Measurements from ENCODE around the gene PTGES3L. TPM values are rescaled to one million over a fixed set of nuclear protein-coding genes. Genes with fewer than 3 reads are reported as not detected.

PTGES3L gene
- polyA plus RNA-seq, 1 donor (not counting 4 experiments of a cell fraction or from before 2014, with no cell fraction given) = 0.37 TPM

GRCh38 chr17:43014020-43014648 lies 34.3 kb upstream of the PTGES3L start:
- H4K20me1 ChIP-seq (ENCODE audit: control insufficient read depth, extremely low read depth, insufficient read depth, low read length) = no peaks in the 10 kb centered on the region
- H3K4me3 ChIP-seq (ENCODE audit: control insufficient read depth in 2 of 3, extremely low read depth in 1 of 3, insufficient read depth in 2 of 3, low read depth in 1 of 3, low read length in 3 of 3) = no peak overlapping the region
- DNase-seq (ENCODE audit: low read depth, low spot score) = no peak
- H3K4me1 ChIP-seq (ENCODE audit: control insufficient read depth, extremely low read depth, insufficient read depth, low read length) = no peaks in the 10 kb centered on the region
- peaks cover 4% of the 10 kb centered on the region for H3K79me2 ChIP-seq (ENCODE audit: control insufficient read depth, insufficient read depth, low read length)
- H3K36me3 ChIP-seq (ENCODE audit: control insufficient read depth in 2 of 2, extremely low read depth in 1 of 2, insufficient read depth in 2 of 2, low read length in 2 of 2) = peaks cover 19 to 30% of the 10 kb centered on the region in 2 experiments
- no peak overlapping the region for H3K9ac ChIP-seq (ENCODE audit: control insufficient read depth, extremely low read depth, insufficient read depth, low read length)
- no peak overlapping the region for H2AFZ ChIP-seq (ENCODE audit: control insufficient read depth, low read length)
- H3K9me3 ChIP-seq (ENCODE audit: control insufficient read depth, low read depth, low read length) = no peaks in the 10 kb centered on the region
- no peak for FAIRE-seq
- H3K27ac ChIP-seq (ENCODE audit: control insufficient read depth, insufficient read depth, low read length) = no peak overlapping the region
- H3K27me3 ChIP-seq (ENCODE audit: control insufficient read depth, extremely low read depth, insufficient read depth, low read length) = no peaks in the 10 kb centered on the region
- dilution Hi-C loops (cut with MboI; ENCODE audit: extremely low pct_ligation_motif_present, low sequenced_read_pairs) = no loop called here
- H3K4me2 ChIP-seq (ENCODE audit: control insufficient read depth, extremely low read depth, insufficient read depth, low read depth, low read length) = no peak overlapping the region
- H3K9me1 ChIP-seq (ENCODE audit: control insufficient read depth, extremely low read depth, insufficient read depth, low read length) = no peaks in the 10 kb centered on the region
- TF ChIP-seq EZH2 (IDR thresholded peaks at IDR 0.05; ENCODE audit: low read length) (no peak), CTCF (optimal IDR thresholded peaks at IDR 0.05 in 1 of 3, IDR thresholded peaks at IDR 0.05 in 1 of 3, conservative IDR thresholded peaks at IDR 0.05 in 1 of 3; ENCODE audit: extremely low read depth in 1 of 3, insufficient read depth in 2 of 3, low read length in 3 of 3) (no peak)

GRCh38 chr17:43013296-43013695 lies 33.4 kb upstream of the PTGES3L start:
- no peak overlapping the region for H3K27ac ChIP-seq (ENCODE audit: control insufficient read depth, insufficient read depth, low read length)
- peaks cover 4% of the 10 kb centered on the region for H3K79me2 ChIP-seq (ENCODE audit: control insufficient read depth, insufficient read depth, low read length)
- no peak for DNase-seq (ENCODE audit: low read depth, low spot score)
- H3K9me1 ChIP-seq (ENCODE audit: control insufficient read depth, extremely low read depth, insufficient read depth, low read length) = no peaks in the 10 kb centered on the region
- FAIRE-seq = no peak
- no peak overlapping the region for H3K4me3 ChIP-seq (ENCODE audit: control insufficient read depth in 2 of 3, extremely low read depth in 1 of 3, insufficient read depth in 2 of 3, low read depth in 1 of 3, low read length in 3 of 3)
- H3K4me2 ChIP-seq (ENCODE audit: control insufficient read depth, extremely low read depth, insufficient read depth, low read depth, low read length) = no peak overlapping the region
- H2AFZ ChIP-seq (ENCODE audit: control insufficient read depth, low read length) = no peak overlapping the region
- TF ChIP-seq EZH2 (IDR thresholded peaks at IDR 0.05; ENCODE audit: low read length) (no peak), CTCF (optimal IDR thresholded peaks at IDR 0.05 in 1 of 3, IDR thresholded peaks at IDR 0.05 in 1 of 3, conservative IDR thresholded peaks at IDR 0.05 in 1 of 3; ENCODE audit: extremely low read depth in 1 of 3, insufficient read depth in 2 of 3, low read length in 3 of 3) (no peak)
- H3K4me1 ChIP-seq (ENCODE audit: control insufficient read depth, extremely low read depth, insufficient read depth, low read length) = no peaks in the 10 kb centered on the region
- no peaks in the 10 kb centered on the region for H3K27me3 ChIP-seq (ENCODE audit: control insufficient read depth, extremely low read depth, insufficient read depth, low read length)
- peaks cover 18 to 27% of the 10 kb centered on the region in 2 experiments for H3K36me3 ChIP-seq (ENCODE audit: control insufficient read depth in 2 of 2, extremely low read depth in 1 of 2, insufficient read depth in 2 of 2, low read length in 2 of 2)
- H4K20me1 ChIP-seq (ENCODE audit: control insufficient read depth, extremely low read depth, insufficient read depth, low read length) = no peaks in the 10 kb centered on the region
- H3K9me3 ChIP-seq (ENCODE audit: control insufficient read depth, low read depth, low read length) = no peaks in the 10 kb centered on the region
- H3K9ac ChIP-seq (ENCODE audit: control insufficient read depth, extremely low read depth, insufficient read depth, low read length) = no peak overlapping the region
- dilution Hi-C loops (cut with MboI; ENCODE audit: extremely low pct_ligation_motif_present, low sequenced_read_pairs) = no loop called here
